HG03060 (cell line): Measurements from ENCODE around the gene PDZRN3.

Experiments
- ATAC-seq: cut with Tn5 transposase; IDR thresholded peaks from one replicate; pipeline ENCODE4 v1.9.1; 2021; ENCODE audit warnings: low read depth, moderate number of reproducible peaks; ENCODE audit not compliant: unreplicated experiment

PDZRN3 gene

DNA sequence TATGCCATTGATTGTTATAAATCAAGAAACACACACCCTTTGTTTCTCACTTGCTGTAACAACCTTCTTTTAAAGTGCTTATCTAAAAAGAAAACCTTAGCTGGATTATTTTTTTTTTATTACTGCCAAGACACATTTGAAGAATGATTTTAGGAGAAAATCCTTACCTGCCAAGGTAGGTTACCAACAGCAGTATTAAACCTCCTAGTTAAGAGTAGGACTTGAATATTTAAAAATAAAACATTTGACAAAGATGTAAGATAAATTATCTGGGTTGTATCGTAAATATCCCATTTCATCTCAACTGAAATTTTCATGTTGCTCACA is 192.1 kb downstream of the PDZRN3 start:
- ATAC-seq, result no peak

DNA sequence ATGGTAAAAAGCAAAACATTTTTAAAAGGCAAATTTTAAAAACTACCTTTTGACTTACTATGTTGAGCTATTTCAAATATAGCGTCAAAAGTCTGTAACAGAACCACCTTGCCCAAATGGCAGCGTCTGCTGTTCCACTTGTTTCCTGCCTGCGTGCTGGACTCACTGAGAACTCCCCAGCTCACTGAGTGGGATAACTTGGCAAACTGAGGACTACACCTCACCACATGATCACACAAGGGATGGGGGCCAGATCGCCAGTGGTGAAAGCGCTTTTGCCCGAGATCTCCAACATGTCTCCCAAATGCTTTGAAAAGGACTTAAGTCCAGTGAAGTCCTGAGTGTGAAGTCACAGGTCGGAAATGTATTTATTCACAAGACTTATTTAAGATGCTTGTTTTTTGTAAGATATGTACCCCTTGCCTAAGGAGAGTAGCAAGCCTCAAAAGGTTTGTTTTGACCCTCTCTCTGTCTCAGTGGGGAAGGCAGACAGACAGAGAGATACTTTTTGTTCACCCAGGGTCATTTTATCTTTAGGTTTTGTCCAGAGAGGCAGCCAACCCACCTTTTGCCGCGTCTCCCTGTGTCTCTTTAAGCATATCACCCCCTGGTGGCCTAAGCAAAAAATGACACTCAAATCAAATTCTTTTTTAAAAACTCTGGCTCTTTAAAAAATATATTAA is 192.6 kb downstream of the PDZRN3 start:
- ATAC-seq, result no peak

DNA sequence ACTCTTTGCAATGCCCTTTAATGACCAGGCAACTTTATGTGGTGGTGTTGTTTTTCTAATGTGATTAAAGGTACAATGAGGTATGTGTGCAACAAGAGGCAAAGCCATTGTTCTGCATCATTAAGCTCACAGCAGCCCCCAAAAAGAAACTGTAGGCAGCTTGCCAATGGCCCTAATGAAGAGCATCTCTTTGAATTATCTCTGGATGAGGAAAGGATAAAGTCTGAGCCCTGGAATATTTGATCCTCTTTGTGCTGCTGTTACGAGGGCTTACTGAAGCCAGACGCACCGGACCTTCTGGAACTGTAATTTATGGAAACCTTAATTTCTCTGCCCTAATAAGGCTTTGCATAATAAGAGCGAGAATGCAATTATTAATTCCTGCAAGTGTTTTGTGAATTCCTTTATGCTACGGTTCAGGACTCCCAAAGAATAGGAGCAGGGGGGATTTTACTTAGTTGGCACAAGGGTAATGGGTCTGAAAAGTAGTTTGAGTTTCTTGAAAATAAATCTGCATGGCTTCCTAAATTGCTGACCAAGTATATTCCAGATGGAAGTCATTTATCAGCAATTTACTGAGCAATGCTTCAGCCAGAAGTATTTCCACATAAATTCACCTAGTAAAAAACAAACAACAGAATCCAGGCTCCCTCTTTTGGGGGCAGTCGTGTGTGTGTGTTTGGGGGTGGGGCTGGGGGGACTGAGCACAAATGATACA is 193.4 kb downstream of the PDZRN3 start:
- ATAC-seq, result no peak

DNA sequence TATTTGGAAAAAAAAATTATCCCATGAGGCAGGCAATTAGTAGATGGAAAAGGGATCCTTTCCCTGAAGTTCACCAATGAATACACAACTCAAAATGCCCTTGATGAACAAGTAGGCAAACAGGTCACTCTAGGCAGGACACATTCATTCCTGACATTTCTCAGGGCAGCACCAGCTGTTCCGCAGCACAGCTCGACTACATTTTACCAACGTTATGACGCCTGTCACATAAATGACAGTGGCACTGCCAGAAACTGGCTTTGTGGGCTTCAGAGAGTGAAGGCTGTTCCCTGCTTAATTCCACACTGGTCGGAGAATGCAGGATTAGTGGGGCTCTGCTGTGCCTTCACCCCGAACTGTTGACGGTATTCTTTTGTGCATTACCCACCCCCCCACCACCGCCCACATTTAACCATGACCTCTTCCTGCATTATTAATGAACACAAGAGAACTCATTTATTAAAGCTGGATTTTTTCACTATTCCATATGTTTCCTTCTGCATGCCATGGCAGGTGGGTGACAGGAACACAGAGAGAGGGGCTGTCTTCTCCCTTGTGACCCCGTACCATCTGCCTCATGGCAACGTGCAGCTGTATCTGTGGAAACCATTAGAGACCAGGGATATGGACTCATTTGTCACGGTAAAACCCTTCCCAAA is 197.6 kb downstream of the PDZRN3 start:
- ATAC-seq, result no peak

DNA sequence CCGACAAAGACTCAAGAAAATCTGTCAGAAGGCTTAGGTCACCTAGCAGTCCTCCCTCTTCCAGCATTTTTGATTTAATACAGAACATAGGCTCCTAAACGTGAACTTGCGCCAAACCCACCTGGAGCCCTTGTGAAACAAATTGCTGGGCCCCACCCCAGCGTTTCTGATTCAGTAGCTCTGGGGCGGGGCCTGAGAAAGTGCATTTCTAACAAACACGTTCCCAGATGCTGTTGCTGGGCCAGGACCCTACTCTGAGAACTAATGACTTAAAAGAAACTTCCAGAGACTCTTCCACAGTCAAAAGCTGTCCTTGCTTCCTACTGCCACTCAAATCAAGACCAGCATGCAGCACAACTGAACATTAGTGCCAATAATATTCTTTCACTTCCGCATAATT is 198.1 kb downstream of the PDZRN3 start:
- no peak for ATAC-seq

DNA sequence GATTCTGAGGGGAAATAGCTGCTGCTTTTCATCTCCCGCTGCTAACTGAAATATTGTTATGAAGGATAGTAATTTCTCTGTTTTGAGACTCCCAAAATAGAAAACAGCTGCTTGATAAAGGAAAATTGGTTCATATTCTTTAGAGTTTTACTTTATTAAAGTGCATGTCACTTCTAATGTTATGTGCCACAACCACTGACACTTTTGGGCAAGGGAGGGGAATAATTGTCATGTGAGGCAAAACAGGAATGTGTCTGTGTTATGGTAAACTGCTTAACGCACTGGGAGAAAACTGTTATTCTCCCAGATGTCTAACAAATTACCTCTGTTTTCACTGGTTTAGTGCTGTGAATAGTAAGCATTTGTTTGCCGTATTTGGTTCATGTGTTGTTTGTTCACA is 201.6 kb downstream of the PDZRN3 start:
- ATAC-seq, result no peak

DNA sequence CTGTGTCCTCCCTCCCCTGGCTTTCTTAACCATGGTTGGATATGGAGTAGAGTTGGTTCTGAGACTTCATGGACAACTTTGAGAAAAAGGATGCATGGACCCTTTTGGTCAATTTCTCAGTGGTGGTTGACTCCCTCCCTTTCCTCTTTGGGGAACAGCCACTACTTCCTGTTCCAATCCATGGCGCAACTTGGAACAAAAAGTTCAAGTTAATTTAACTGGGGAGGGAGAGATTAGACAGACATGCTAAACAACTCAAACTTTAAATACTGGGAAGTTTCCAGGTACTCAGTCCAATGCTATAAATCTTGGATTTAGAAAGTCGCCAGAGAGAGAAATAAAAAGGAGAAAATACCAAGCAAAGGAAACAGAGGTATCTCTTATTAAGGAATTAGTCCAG is 202.2 kb downstream of the PDZRN3 start:
- ATAC-seq, result no peak

DNA sequence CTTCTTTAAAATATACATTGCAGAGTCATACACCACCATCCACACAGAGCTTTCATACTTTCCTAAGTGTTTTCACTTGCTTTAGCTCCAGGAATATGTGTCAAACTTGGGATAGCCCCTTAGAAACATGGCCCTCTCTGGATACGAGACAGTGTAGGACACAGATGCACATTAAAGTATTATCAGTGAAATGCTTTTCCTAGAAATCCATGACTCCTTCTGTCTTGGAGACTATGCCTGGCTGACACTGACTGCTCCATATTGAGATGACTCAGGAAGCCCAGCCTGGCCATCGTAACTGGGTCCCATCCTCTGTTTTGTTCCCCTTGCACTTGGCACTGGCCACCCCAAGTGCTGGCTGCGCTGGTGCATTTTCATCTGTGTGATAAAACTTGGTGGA is 204.8 kb downstream of the PDZRN3 start:
- ATAC-seq, result no peak

DNA sequence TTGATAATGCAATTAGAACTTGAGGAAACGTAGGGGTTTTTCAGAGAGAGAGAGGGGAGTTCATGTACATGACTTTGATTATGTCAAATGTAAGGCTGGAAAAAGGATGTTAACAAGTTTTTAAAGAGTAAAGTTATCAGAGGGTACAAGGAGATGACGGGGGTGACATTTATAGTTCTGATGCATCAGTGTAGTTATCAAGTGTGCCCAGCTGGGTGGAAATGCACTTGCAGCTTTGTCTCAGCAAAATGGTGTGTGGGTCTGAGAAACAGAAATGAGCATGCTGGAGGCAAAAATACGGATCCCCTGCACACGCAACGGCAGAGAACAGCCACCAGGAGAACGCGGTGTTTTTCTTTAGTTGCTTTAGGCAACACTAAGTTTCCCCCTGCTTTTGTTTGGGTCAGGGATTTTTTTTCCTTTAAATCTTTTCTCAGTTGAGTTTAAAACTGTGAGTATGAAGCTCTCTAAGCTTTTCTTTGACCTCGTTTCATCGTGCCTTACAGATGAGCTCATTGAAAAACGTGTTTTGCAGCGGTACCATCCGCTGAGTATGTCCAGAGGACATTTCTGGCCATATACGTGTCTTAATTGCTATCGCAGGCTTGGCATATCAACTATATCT is 205.4 kb downstream of the PDZRN3 start:
- ATAC-seq, result no peak

DNA sequence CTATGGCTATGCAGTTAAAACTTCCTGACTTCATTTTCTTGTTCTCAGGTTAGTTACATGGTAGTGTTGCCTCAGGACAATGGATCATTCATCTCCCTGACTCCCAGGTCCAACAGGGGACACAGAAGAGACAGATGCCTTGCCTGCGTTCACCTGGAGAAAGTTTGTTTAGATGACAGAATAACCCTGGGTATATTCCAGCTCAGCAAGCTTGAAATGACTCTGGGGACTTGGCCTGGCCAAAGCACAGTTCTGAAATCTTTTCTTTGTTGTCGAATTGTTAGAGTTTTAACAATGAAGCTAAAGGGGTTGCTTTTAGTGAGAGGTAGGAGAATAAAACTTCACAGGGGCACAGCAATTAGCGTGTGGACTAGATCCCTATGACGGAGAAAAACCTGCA is 206.1 kb downstream of the PDZRN3 start:
- no peak for ATAC-seq

DNA sequence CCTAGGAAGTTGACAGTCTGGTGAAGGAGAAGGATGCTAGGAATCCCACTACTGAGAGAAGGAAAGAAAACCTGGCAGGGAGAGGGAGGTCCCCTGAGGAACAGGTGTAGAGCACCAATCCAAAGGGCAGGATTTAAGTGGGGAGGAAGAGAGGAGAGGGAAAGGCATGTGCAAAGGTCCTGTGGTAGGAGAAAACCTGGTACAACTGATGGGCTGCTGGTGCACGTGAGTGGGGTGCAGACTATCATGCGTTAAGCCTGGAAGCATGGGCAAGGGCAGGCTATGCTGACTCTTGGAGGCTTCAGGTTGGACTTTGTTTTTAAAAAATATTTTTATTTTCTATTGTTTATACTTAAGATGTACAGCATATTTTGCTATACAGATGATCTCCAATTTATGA is 209.6 kb downstream of the PDZRN3 start:
- no peak for ATAC-seq

DNA sequence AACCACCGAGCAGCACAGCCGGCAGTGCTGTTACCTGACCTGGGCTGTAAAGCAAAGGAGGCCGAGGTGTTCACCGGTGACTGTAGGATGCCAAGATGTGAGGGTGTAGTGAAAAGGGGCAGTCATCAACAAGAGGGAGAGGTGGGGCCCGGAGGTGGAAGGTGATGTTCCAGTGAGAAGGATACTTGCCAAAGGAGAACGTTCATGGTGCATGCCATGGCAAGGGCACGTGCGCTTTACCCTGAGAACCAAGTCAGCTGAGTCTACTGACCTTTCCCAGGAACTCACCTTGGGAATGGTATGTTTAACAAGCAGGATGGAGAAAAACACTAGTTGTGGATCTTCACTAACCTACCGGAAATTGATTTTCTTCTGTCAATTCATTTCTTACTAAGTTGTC is 211.1 kb downstream of the PDZRN3 start:
- ATAC-seq, result no peak

DNA sequence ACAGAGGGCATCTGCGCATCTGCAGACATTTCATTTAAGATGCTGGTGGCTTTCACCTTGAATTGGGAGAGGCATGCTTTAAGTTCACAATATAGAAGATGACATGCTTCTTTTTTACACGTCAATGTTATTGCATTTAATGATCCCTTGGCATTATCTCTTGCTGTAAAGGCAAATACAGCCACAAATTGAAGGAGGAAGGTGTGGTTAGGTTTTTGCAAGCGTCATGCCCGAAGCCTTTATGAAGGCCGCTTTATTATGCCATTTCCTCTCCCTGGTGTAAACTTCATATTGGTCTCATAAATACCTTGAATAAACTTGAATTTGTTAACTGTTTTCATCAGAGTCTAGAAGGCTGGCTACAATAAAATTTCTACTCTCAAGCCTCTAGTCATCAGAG is 212.7 kb downstream of the PDZRN3 start:
- ATAC-seq, result no peak

DNA sequence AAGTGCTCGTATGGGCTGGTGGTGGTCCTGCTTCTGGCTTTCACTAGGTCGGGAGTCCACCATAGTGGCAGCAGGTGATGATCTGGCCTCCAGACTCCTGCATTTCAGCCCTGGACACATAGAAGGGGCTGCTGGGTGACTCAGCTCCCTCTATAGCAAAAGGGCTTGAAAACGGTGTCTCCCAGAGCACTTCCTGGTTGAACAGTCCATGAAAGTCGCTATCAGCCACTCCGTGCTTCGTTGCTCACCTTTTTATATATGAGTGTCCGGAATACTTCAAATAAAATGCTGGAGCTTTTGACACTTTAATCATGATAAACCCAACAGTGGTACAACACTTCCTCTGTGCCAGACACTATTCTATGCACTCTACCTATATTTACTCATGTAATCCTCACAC is 213.2 kb downstream of the PDZRN3 start:
- no peak for ATAC-seq

DNA sequence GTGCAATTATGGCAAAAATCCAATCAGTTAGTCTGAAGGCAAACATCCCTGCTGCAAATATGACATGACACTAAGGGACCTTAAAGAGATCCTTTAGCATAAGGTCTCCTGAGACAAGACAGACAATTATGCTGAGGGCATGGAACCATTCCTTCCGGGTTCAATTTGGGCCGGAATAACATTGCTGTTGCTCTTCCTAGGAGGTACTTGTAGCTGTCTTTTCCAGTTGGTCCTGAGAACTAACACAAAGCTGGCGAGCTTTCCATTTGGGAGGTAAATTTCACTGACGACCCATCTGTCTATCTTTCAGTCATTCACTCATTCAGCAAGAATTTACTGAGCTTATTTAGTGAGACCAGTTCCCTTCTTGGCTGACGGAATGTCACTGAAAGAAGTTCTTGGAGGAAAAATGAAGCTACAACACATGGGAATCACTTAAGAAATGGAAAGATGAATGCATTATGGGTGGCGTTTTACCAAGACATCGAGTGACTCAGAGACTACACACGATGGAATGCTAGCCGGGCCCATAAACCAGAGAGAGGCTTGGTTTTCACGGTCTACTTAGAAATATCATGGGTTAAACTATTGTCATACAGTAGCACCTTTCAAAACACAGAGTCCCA is 215.5 kb downstream of the PDZRN3 start:
- no peak for ATAC-seq

DNA sequence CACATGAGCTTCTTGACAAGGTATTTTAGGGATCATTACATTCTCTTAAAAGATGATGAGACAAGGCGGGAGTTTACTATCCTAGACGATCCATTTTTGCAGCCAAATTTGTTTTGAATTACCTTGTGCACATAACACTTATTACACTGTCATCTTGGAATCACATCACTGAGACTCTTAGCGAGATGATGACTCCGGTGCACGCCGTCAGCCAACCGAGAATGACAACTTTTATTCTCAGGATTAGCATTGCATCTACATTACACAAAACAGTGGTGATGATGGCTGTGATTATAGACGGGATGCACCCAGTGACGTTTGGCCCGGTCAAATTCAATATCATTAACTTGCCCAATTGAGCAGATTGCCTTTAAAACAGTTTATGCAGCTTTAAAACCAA is 216.1 kb downstream of the PDZRN3 start:
- ATAC-seq, result no peak

DNA sequence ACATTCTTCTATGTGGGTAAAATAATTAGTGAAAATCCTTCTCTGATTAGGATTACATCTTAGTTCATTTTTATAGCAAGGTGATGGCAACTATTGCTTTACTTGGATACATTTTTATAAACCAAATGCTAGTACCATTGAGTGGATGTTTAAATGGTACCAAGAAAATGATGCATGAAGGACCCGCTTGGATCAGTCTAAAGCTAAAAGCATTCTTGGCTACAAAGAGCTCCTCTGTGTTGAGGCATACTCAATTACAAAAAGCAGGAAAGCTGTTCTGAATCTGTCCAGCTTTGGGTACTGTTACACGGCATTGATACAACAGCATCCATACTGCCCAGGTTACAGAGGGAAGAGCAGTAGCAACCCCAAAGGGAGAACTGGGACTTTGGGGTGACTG is 217.2 kb downstream of the PDZRN3 start:
- ATAC-seq, result no peak

DNA sequence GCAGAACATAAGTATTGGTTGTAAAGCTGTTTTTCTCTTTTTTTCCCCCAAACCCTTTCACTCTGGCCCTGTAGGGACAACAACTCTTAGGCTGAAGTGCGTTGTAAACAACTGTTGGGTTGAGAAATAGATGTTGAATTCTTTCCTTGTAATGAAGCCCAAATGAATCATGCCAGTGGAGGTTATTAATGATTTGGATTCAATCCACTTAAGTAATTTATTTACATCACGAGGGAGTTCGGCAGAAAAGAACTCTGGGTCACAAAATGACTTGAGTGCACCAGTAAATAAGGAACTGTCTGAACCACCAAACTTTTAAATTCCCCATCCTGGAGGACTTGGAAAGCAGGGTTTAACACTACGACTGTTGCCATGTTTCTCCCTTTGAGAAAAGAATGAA is 218.9 kb downstream of the PDZRN3 start:
- no peak for ATAC-seq

DNA sequence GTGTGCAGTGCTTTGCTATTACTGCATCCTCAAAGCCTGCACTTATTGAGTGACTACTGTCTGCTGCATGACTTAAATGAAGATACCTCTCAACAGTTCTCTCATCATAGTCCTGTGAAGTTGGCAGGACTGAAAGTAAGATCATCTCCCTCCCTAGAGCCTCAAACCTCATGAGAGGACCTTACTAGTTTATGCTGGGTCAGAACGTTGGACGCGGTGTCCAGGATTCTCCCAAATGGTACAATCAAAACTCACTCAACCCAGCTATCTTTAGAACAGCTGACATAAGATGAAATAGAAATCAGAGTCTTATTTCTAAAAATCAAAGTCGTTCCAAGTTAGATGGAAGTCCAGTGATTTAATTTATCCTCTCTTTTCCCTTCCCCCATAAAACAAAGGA is 219.7 kb downstream of the PDZRN3 start:
- no peak for ATAC-seq

DNA sequence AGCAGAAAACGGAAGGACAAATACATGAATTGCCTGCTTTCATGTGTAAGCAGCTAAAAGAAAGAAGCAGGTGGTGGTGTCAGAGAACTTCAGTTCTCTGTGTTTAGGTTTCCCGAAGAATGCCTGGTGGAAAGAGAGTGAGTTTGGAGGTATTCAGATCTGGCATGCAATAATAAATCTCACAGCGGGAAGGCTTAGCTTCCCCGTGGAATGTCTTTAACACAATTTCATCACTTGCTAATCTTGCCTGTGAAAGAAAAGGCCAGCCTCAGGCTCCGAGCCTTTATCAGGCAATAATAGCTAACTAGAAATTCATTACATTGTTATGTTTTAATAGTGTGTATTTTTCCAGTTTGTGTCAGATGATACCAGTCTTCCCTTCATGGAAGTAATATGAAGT is 220.3 kb downstream of the PDZRN3 start:
- ATAC-seq, result no peak

DNA sequence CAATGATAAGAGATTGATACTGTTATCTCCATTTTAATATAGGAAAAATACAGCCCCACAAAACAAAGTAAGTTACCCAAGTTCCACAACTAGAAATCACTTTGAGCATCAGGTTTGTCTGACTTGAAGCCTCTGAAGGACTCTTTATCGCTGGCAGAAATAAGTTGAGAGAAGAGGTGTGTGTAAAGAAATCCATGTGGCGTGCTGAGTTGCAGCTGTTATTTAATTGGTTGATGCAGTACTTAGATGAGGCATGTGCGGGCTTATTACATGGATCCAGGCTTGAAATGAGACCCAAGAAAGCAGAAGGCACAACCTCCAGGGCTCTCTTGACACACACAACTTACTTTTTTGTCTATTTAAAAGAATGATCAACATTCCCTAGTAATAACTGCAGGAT is 221.3 kb downstream of the PDZRN3 start:
- ATAC-seq, result no peak
